ENCODE results near the gene JAZF1. TPM values are rescaled to one million over a fixed set of nuclear protein-coding genes. Genes with fewer than 3 reads are reported as not detected.

JAZF1 gene
- total and polyA plus RNA-seq, 2 donors (not counting 1 experiment from before 2014, with no cell fraction given), result 14.0 to 38.6 TPM

GRCh38 chr7:27942711-27943110, 237.9 kb downstream of the JAZF1 start:
- DNase-seq, result no peak
- Histone ChIP-seq H3K4me3 (ENCODE audit: control extremely low read depth in 1 of 5, extremely low read depth in 1 of 5, insufficient read depth in 1 of 5, low read depth in 2 of 5, low read length in 4 of 5) (no peak overlapping the region), H2AFZ (ENCODE audit: insufficient read depth, low read depth, low read length, poor library complexity, severe bottlenecking) (no peak overlapping the region), H3K9me3 (ENCODE audit: control extremely low read depth in 1 of 3, control insufficient read depth in 2 of 3, insufficient read depth in 1 of 3, low read length in 2 of 3) (peaks cover 0 to 3% (median 0%) of the 10 kb centered on the region in 3 donors), H3K4me1 (ENCODE audit: control insufficient read depth in 2 of 2, insufficient read depth in 2 of 2, low read length in 2 of 2) (no peaks in the 10 kb centered on the region), H3K4me2 (replicated peaks; ENCODE audit: low read depth, low read length, poor library complexity, severe bottlenecking) (no peak overlapping the region), H3K79me2 (ENCODE audit: control insufficient read depth, insufficient read depth, low read length) (peaks cover 40% of the 10 kb centered on the region), H3K27ac (ENCODE audit: low read length in 2 of 2) (no peak overlapping the region), H3K9ac (ENCODE audit: low read length) (no peak overlapping the region), H3K36me3 (replicated peaks in 1 of 2; ENCODE audit: control extremely low read depth in 1 of 2, control insufficient read depth in 1 of 2, extremely low read depth in 1 of 2, insufficient read depth in 2 of 2, low read length in 1 of 2) (peaks cover 4 to 15% of the 10 kb centered on the region in 2 experiments), H3K27me3 (replicated peaks in 1 of 4; ENCODE audit: control extremely low read depth in 1 of 4, control insufficient read depth in 3 of 4, insufficient read depth in 4 of 4, low read length in 3 of 4) (no peaks in the 10 kb centered on the region), H4K20me1 (ENCODE audit: control insufficient read depth, insufficient read depth, low read length, poor library complexity, severe bottlenecking) (peaks cover 64% of the 10 kb centered on the region)
- no peaks in the 10 kb centered on the region for H3K4me1 Mint-ChIP-seq
- CTCF ChIA-PET, result no interaction called here
- POLR2A ChIA-PET, result no interaction called here
- H3K4me3 Mint-ChIP-seq, result no peak overlapping the region
- no peak overlapping the region for H3K27ac Mint-ChIP-seq
- TF ChIP-seq EZH2 (IDR thresholded peaks at IDR 0.05; ENCODE audit: borderline replicate concordance, insufficient read depth, low read depth, low read length, poor library complexity, severe bottlenecking) (no peak), CTCF (IDR thresholded peaks at IDR 0.05) (no peak)
- no peaks in the 10 kb centered on the region for H3K27me3 Mint-ChIP-seq
- no peak for ATAC-seq (ENCODE audit: low read depth)
- intact Hi-C loops (cut with micrococcal nuclease), result no loop called here
- WGBS (ENCODE audit: insufficient coverage), result 95% methylated on average over 6 of the region's 8 CpGs
- H3K9me3 Mint-ChIP-seq (ENCODE audit: insufficient read depth), result no peaks in the 10 kb centered on the region

- Mint-ChIP-seq H3K9me3 (ENCODE audit: insufficient read depth) (no peaks in the 10 kb centered on the region), H3K4me1 (no peaks in the 10 kb centered on the region), H3K27me3 (no peaks in the 10 kb centered on the region), H3K27ac (no peak overlapping the region), H3K4me3 (no peak overlapping the region)
- TF ChIP-seq CTCF (IDR thresholded peaks at IDR 0.05), result no peak
- no peak for TF ChIP-seq EZH2 (IDR thresholded peaks at IDR 0.05; ENCODE audit: borderline replicate concordance, insufficient read depth, low read depth, low read length, poor library complexity, severe bottlenecking)
- Histone ChIP-seq H4K20me1 (ENCODE audit: control insufficient read depth, insufficient read depth, low read length, poor library complexity, severe bottlenecking) (peaks cover 75% of the 10 kb centered on the region), H3K4me1 (ENCODE audit: control insufficient read depth in 2 of 2, insufficient read depth in 2 of 2, low read length in 2 of 2) (no peaks in the 10 kb centered on the region), H3K4me3 (ENCODE audit: control extremely low read depth in 1 of 5, extremely low read depth in 1 of 5, insufficient read depth in 1 of 5, low read depth in 2 of 5, low read length in 4 of 5) (no peak overlapping the region), H3K79me2 (ENCODE audit: control insufficient read depth, insufficient read depth, low read length) (peaks cover 43% of the 10 kb centered on the region), H3K9ac (ENCODE audit: low read length) (no peak overlapping the region), H3K36me3 (replicated peaks in 1 of 2; ENCODE audit: control extremely low read depth in 1 of 2, control insufficient read depth in 1 of 2, extremely low read depth in 1 of 2, insufficient read depth in 2 of 2, low read length in 1 of 2) (peaks cover 4 to 15% of the 10 kb centered on the region in 2 experiments), H2AFZ (ENCODE audit: insufficient read depth, low read depth, low read length, poor library complexity, severe bottlenecking) (no peak overlapping the region), H3K27me3 (replicated peaks in 1 of 4; ENCODE audit: control extremely low read depth in 1 of 4, control insufficient read depth in 3 of 4, insufficient read depth in 4 of 4, low read length in 3 of 4) (no peaks in the 10 kb centered on the region), H3K4me2 (replicated peaks; ENCODE audit: low read depth, low read length, poor library complexity, severe bottlenecking) (no peak overlapping the region), H3K27ac (ENCODE audit: low read length in 2 of 2) (no peak overlapping the region), H3K9me3 (ENCODE audit: control extremely low read depth in 1 of 3, control insufficient read depth in 2 of 3, insufficient read depth in 1 of 3, low read length in 2 of 3) (peaks cover 0 to 3% (median 0%) of the 10 kb centered on the region in 3 donors)
- 100% methylated on average over 1 of the region's 2 CpGs for WGBS (ENCODE audit: insufficient coverage)
- DNase-seq (no peak), ATAC-seq (ENCODE audit: low read depth) (no peak)
- CTCF ChIA-PET, result interaction anchor here (0.6 kb wide), 1 partner anchor 970 kb away, joined by 3 read pairs; no protein-coding TSS in a partner anchor
- intact Hi-C loops (cut with micrococcal nuclease), result no loop called here
- POLR2A ChIA-PET, result no interaction called here
Observed at GRCh38 chr7:27941522-27941921, 239.1 kb downstream of the JAZF1 start.

Data from B cell (primary cell).